IPS-18a (cell line): Measurements from ENCODE around the gene ZFHX3.

ENCODE experiments used
- H3K27ac ChIP-seq: one replicate; pipeline ENCODE4 v1.5.1; 2013; ENCODE audit warnings: low read length
- H3K27me3 ChIP-seq: one replicate; pipeline ENCODE4 v1.6.1; 2013; ENCODE audit warnings: mild to moderate bottlenecking, low read length; ENCODE audit not compliant: control insufficient read depth, insufficient read depth
- H3K36me3 ChIP-seq: one replicate; pipeline ENCODE4 v1.6.1; 2013; ENCODE audit warnings: low read depth, low read length; ENCODE audit not compliant: control insufficient read depth
- H3K4me1 ChIP-seq: one replicate; pipeline ENCODE4 v1.6.1; 2013; ENCODE audit warnings: low read depth, low read length; ENCODE audit not compliant: control insufficient read depth
- H3K4me3 ChIP-seq: one replicate; pipeline ENCODE4 v1.5.1; 2013; ENCODE audit warnings: low read length
- H3K9ac ChIP-seq: one replicate; pipeline ENCODE4 v1.6.1; 2013; ENCODE audit warnings: mild to moderate bottlenecking, low read length, moderate library complexity
- H3K9me3 ChIP-seq: one replicate; pipeline ENCODE4 v1.6.1; 2013; ENCODE audit warnings: low read depth, low read length; ENCODE audit not compliant: control insufficient read depth

Gene ZFHX3

DNA sequence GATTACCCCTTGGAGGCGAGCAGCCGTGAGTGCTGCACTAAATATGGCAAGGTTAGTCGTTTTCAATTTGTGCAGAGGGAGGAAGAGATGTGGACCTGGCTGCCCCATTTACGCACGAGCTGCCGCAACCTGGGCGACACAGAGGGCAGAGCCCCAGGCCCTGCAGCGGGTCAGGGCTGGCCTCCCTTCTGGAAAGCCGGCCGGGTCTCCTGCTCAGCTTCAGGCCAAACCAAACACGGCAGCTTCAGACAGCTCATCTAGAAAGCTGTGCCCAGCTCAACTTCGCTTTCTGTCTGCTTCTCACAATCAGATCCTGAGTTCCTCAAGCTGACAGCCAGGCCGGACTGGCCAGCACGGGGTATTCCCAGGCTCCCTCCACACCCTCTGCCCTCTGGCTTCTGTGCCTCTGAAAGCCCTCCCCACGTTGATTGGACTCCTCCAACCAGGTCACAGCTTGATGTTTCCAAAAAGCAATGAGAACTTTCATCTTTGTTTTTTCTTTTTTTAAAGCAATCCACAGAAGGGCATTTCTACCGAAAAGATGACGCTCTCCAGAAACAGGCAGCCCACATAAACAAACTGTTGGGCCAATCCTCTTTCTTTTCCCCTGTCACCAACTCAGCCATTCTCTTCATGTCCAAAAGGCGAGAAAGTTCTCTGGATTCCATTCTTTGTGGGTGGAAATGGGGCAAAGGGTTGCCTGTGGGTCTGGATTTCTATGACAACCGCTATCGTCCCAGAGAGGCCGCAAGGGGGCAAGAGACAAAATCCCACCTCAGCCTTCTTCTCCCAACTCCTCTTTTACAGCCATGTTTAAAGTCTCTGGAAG is 189.0 kb downstream of the ZFHX3 start:
- Histone ChIP-seq H3K4me3 (no peak overlapping the region), H3K9ac (no peak overlapping the region), H3K27me3 (no peaks in the 10 kb centered on the region), H3K4me1 (peaks cover 5% of the 10 kb centered on the region), H3K36me3 (no peaks in the 10 kb centered on the region), H3K9me3 (no peaks in the 10 kb centered on the region), H3K27ac (no peak overlapping the region)

GRCh38 chr16:72857834-72858664 is 189.9 kb downstream of the ZFHX3 start:
- Histone ChIP-seq H3K9me3 (no peaks in the 10 kb centered on the region), H3K4me1 (peaks cover 11% of the 10 kb centered on the region), H3K36me3 (no peaks in the 10 kb centered on the region), H3K9ac (no peak overlapping the region), H3K4me3 (no peak overlapping the region), H3K27ac (no peak overlapping the region), H3K27me3 (no peaks in the 10 kb centered on the region)

DNA sequence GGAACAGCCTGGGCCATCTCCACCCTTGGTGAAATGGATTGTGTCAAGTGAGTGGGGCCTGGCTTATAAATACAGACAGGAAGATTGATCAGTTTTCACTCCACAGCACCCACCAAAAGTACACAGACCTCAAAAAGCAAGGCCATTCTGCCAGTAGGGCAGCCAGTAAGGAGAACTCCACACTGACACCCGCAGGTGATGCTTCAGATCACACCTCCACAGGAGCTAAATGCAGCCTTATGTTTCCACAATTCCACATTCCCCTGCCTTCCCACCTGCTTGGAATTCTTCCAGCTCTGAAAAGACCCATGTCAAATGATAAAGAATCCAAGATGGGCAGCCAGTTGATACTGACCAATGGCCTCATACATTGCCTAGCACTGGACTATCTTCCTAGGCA is 191.1 kb downstream of the ZFHX3 start:
- Histone ChIP-seq H3K9ac (no peak overlapping the region), H3K27ac (no peak overlapping the region), H3K9me3 (no peaks in the 10 kb centered on the region), H3K4me3 (no peak overlapping the region), H3K27me3 (no peaks in the 10 kb centered on the region), H3K36me3 (no peaks in the 10 kb centered on the region), H3K4me1 (peaks cover 11% of the 10 kb centered on the region)

- Histone ChIP-seq H3K27me3 (no peaks in the 10 kb centered on the region), H3K9ac (no peak overlapping the region), H3K4me3 (no peak overlapping the region), H3K36me3 (no peaks in the 10 kb centered on the region), H3K4me1 (peaks cover 11% of the 10 kb centered on the region), H3K9me3 (no peaks in the 10 kb centered on the region), H3K27ac (no peak overlapping the region)
Observed at GRCh38 chr16:72854267-72854959, 193.5 kb downstream of the ZFHX3 start.

- Histone ChIP-seq H3K9ac (no peak overlapping the region), H3K27me3 (no peaks in the 10 kb centered on the region), H3K9me3 (no peaks in the 10 kb centered on the region), H3K4me1 (peaks cover 11% of the 10 kb centered on the region), H3K4me3 (no peak overlapping the region), H3K36me3 (no peaks in the 10 kb centered on the region), H3K27ac (no peak overlapping the region)
Observed at GRCh38 chr16:72853575-72854266, 194.2 kb downstream of the ZFHX3 start.

DNA sequence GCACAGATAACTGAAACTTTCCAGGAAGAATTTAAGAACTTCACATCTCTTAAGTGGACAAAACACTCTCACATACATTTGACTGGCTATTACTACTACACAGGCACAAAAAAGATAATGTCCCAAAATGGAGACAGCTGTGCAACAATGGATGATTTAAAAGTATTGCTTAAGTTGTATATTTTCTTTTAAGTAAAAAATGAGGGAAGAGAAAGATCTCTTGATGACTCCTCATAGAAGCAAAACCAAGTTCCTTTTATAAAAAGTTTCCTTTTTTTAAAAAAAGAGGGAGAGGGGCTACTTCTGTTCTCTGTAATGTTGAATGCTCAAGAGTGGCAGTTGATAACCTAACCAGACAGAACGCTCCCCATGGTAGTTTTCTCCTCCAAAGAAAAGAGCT is 195.5 kb downstream of the ZFHX3 start:
- no peaks in the 10 kb centered on the region for H3K27me3 ChIP-seq
- peaks cover 16% of the 10 kb centered on the region for H3K4me1 ChIP-seq
- no peaks in the 10 kb centered on the region for H3K9me3 ChIP-seq
- H3K4me3 ChIP-seq: no peak overlapping the region
- no peak overlapping the region for H3K27ac ChIP-seq
- H3K36me3 ChIP-seq: no peaks in the 10 kb centered on the region
- H3K9ac ChIP-seq: no peak overlapping the region

DNA sequence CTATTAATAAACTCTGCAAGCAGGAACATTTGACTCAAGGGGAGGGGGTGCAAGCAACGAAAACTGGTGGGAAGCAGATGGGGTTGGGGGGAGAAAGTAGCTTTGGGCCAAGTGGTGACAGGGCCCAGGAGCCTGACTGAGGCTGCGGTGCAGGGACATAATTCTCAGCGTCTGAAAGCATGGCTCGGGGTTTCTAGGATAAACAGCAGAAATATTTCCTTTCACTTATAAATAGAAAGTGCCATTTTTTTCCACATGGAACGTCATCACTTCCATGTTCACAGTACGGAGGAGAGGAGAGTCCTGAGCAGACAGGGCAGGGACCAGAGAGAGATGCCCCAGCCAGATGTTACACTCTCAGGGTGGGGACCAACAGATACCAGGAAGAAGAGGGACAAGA is 197.1 kb downstream of the ZFHX3 start:
- Histone ChIP-seq H3K9me3 (no peaks in the 10 kb centered on the region), H3K27ac (no peak overlapping the region), H3K4me3 (no peak overlapping the region), H3K27me3 (no peaks in the 10 kb centered on the region), H3K4me1 (peaks cover 18% of the 10 kb centered on the region), H3K9ac (no peak overlapping the region), H3K36me3 (no peaks in the 10 kb centered on the region)

DNA sequence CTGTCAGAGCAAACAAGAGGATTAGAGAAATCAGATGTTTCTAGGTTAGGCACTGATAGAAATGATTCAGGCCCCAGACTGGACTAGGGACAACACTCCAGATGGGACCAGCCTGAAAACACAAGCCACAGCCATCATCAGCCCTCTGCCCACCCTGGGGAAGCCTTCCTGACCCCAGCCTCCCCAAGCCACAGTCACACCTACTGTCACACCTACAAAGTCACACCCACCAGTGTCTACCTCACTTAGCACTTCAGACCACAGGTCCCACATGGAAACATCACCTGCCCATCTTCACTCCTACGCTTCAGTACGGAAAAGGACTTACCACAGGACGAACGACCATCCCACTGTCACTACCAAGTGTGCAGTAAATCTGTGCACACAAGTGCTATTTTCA is 197.9 kb downstream of the ZFHX3 start:
- Histone ChIP-seq H3K4me1 (peaks cover 18% of the 10 kb centered on the region), H3K36me3 (no peaks in the 10 kb centered on the region), H3K9me3 (no peaks in the 10 kb centered on the region), H3K27ac (no peak overlapping the region), H3K4me3 (no peak overlapping the region), H3K9ac (no peak overlapping the region), H3K27me3 (no peaks in the 10 kb centered on the region)

- H3K4me1 ChIP-seq: peaks cover 15% of the 10 kb centered on the region
- no peak overlapping the region for H3K4me3 ChIP-seq
- no peak overlapping the region for H3K27ac ChIP-seq
- H3K9ac ChIP-seq: no peak overlapping the region
- no peaks in the 10 kb centered on the region for H3K27me3 ChIP-seq
- H3K36me3 ChIP-seq: no peaks in the 10 kb centered on the region
- H3K9me3 ChIP-seq: no peaks in the 10 kb centered on the region
Observed at GRCh38 chr16:72848759-72849664, 198.9 kb downstream of the ZFHX3 start.

GRCh38 chr16:72848028-72848400 is 199.9 kb downstream of the ZFHX3 start:
- H3K4me1 ChIP-seq: peaks cover 7% of the 10 kb centered on the region

More at GRCh38 chr16:72848028-72848400, 199.9 kb downstream of the ZFHX3 start:
- no peaks in the 10 kb centered on the region for H3K36me3 ChIP-seq
- no peaks in the 10 kb centered on the region for H3K27me3 ChIP-seq
- H3K9me3 ChIP-seq: no peaks in the 10 kb centered on the region
- H3K27ac ChIP-seq: no peak overlapping the region
- no peak overlapping the region for H3K4me3 ChIP-seq
- no peak overlapping the region for H3K9ac ChIP-seq
